ENCODE measurements around the gene POLD2.

Gene POLD2

DNA sequence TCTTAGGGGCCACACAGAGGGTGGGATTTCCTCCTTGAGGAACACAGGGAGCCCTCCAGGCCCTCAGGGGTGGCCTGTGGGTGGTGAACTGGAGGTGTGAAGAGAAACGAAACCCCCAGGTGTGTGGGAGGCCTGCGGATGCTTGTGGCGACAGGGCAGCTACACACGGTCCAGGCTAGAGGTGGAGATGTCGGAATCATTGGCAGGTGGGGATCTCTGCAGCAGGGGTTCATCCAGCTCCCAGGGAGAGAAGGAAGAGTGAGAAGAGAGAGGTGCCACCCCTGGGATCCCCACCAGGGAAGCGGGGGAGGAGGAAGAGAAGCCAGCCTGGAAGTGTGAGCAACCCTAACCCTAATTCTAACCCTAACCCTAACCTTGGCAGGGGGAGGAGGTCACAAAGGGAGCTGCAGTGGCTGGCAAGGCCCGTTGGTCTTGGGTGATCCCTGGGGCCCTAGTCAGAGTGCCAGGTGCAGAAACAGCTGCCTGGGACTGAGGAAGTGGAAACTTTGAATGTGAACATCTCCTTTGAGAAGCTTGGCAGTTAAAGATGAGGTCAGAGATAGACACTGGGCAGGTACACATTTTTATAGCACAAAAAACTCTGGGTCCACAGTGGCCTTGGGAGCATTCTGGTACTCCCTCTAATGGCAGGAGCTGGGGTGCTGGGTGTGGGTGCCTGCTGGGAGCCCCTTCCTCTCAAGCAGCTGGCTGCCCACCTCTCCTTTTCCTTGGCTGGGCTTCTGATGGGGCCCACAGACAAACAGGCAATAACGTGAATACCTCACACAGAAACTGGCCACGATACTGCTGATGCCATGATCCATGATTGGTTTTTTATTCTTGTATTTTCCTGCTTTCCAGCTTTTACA lies 26.1 kb downstream of the POLD2 start:
- TF ChIP-seq, protein P1, sequence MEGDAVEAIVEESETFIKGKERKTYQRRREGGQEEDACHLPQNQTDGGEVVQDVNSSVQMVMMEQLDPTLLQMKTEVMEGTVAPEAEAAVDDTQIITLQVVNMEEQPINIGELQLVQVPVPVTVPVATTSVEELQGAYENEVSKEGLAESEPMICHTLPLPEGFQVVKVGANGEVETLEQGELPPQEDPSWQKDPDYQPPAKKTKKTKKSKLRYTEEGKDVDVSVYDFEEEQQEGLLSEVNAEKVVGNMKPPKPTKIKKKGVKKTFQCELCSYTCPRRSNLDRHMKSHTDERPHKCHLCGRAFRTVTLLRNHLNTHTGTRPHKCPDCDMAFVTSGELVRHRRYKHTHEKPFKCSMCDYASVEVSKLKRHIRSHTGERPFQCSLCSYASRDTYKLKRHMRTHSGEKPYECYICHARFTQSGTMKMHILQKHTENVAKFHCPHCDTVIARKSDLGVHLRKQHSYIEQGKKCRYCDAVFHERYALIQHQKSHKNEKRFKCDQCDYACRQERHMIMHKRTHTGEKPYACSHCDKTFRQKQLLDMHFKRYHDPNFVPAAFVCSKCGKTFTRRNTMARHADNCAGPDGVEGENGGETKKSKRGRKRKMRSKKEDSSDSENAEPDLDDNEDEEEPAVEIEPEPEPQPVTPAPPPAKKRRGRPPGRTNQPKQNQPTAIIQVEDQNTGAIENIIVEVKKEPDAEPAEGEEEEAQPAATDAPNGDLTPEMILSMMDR (IDR thresholded peaks at IDR 0.05; ENCODE audit: low read depth, low read length): no peak
- H3K4me3 ChIP-seq (ENCODE audit: low read depth, low read length): no peak overlapping the region

DNA sequence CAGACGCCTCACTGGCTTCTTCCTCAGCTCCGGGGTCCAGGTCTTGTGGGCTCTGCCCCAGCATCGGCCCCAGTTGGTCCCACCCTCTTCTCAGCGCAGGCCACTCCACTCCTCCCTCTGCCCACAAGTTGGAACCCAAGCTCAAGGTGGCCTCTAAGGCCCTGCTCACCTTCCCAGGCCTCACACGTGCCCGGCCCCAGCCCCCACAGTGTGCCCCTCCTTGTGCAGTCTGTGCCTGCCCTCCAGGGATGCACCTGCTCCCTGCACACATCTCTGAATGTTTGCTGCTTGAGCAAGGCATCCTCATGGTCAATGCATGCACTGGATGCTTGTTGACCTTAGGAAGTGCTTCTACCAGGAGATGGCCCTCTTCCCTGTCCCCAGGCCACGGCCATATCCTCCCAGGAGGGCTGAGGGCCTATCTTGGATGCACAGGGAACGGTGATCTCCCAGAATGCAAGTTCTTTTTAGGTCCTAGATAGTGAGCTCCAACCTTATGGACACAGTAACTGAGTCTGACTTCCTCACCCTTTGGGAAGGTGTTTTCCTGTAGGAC lies 26.9 kb downstream of the POLD2 start:
- H3K4me3 ChIP-seq (ENCODE audit: low read depth, low read length): no peak overlapping the region
- TF ChIP-seq, protein P1 (IDR thresholded peaks at IDR 0.05; ENCODE audit: low read depth, low read length): no peak

DNA sequence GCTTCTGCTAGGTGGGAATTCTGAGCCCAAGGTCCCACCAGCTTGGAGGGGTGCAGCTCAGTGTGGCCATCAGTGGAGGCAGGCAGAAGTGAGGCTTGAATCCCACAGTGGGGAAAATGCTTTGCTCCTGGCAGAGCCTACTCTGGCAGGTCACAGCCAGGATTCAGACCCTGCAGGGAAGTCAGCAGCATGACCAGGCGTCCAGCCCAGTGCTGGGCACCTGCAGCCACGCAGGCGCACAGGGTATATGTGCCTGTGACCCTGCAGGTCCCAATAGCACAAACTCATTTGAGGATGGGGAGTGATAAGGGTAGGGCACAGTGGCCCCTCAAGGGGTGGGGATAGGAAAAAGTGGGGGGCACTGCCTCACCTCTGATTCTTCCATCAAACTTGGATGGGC lies 27.6 kb downstream of the POLD2 start:
- TF ChIP-seq, protein P1 (IDR thresholded peaks at IDR 0.05; ENCODE audit: low read depth, low read length): no peak
- H3K4me3 ChIP-seq (ENCODE audit: low read depth, low read length): no peak overlapping the region

DNA sequence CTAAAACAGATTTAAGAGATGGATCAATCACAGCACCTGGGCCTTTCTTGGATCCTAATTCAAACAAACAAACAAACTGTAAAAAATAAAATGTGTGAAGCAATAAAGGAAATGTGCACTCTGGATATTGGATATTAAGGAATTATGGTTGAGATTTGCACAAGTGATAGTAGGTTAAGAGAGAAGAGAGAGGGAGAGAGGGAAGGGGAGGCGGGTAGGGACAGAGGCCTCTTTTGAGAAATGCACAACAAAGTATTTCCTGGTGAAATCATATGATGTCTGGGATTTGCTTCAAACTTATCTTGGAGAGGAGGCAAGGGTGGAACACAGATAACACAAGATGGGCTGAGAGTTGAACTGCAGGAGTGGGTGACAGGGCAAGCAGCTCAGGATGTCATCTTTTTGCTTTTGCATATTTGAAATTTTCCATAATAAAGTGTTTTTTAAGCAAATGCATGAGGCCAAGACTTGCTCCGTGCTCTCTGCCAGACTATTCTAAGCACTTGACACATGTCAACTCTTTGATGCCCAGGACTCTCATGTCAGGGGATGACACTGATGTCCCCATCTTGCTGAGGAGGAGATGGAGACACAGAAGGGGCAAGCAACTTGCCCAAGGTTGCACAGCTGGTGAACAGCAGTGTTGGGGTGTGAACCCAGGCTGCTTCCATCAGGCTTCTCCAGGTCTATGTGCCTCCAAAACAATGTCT lies 28.3 kb downstream of the POLD2 start:
- no peak overlapping the region for H3K4me3 ChIP-seq (ENCODE audit: low read depth, low read length)
- TF ChIP-seq, protein P1 (IDR thresholded peaks at IDR 0.05; ENCODE audit: low read depth, low read length): no peak

DNA sequence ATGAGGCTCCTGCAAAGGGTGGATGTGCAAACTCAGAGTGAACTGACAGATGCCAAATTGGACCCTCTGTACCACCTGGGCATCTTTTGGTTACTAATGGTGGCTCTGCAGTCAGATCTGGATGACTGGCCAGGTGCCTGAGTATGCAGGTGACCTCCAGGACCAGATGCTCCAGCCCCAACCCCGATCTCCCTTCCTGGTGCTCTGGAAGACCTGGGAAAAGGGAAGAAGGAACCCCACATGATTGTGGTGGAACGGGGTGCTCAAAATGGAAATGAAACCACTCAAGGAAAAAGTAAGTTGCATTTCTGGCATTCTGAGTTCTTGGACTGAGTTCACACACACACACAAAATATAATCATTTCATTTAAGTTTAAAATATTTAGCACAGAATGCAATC lies 29.0 kb downstream of the POLD2 start:
- no peak overlapping the region for H3K4me3 ChIP-seq (ENCODE audit: low read depth, low read length)
- TF ChIP-seq, protein P1 (IDR thresholded peaks at IDR 0.05; ENCODE audit: low read depth, low read length): no peak

DNA sequence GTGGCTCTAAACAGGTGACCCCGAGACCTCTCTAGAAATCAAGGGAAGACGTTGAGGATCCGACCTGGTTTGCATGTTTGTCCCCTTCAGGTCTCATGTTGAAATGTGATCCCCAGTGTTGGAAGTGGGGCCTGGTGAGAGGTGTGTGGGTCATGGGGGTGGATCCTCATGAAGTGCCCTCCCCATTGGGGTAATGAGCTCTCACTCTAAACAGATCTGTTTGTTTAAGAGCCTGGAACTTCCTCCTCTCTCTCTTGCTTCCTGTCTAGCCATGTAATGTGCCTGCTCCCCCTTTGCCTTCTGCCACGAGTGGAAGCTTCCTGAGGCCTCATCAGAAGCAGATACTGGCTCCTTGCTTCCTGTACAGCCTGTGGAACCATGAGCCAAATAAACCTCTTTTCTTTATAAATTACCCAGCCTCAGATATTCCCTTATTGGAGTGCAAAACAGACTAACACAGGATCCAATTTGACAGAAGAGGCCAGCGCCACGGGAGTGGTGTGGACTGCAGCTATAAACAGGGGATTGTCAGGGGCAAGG lies 30.2 kb downstream of the POLD2 start:
- TF ChIP-seq, protein P1 (IDR thresholded peaks at IDR 0.05; ENCODE audit: low read depth, low read length): no peak
- H3K4me3 ChIP-seq (ENCODE audit: low read depth, low read length): no peak overlapping the region

Measured in WI38 (cell line).